IPS-20b (cell line): ENCODE measurements around the gene ATR.
"Not testable (repeated sequence)": the region's sequence is repeated elsewhere in the genome, so short reads cannot be mapped to it uniquely, and the experiment has no call there.

ENCODE experiments used
- H3K27ac ChIP-seq: one replicate; pipeline ENCODE4 v1.5.1; 2013; ENCODE audit warnings: low read length
- H3K27me3 ChIP-seq: 2 replicates; pipeline ENCODE4 v1.6.1; 2013; ENCODE audit warnings: mild to moderate bottlenecking, low read length, inconsistent platforms; ENCODE audit not compliant: insufficient read depth
- H3K36me3 ChIP-seq: 2 replicates; pipeline ENCODE4 v1.6.1; 2013; ENCODE audit warnings: low read depth, mild to moderate bottlenecking, inconsistent platforms, low read length, moderate library complexity; ENCODE audit not compliant: insufficient read depth
- H3K4me1 ChIP-seq: 2 replicates; pipeline ENCODE4 v1.6.1; 2013; ENCODE audit warnings: mild to moderate bottlenecking, control low read depth, inconsistent platforms, low read length, moderate library complexity; ENCODE audit not compliant: insufficient read depth
- H3K4me3 ChIP-seq: 2 replicates; pipeline ENCODE4 v1.5.1; 2013; ENCODE audit warnings: mild to moderate bottlenecking, low read length, inconsistent platforms
- H3K9ac ChIP-seq: 2 replicates; pipeline ENCODE4 v1.6.1; 2013; ENCODE audit warnings: low read depth, mild to moderate bottlenecking, inconsistent platforms, low read length, moderate library complexity
- H3K9me3 ChIP-seq: 2 replicates; pipeline ENCODE4 v1.6.1; 2013; ENCODE audit warnings: mild to moderate bottlenecking, low read depth, low read length, inconsistent platforms; ENCODE audit not compliant: insufficient read depth

ATR gene

GRCh38 chr3:142592268-142592667 lies 13.7 kb upstream of the ATR start:
- not testable (repeated sequence) for H3K36me3 ChIP-seq, H3K4me3 ChIP-seq, H3K27me3 ChIP-seq, H3K27ac ChIP-seq, H3K9ac ChIP-seq, H3K4me1 ChIP-seq, H3K9me3 ChIP-seq

- Histone ChIP-seq H3K4me3 (no peak overlapping the region), H3K27ac (no peak overlapping the region), H3K36me3 (no peaks in the 10 kb centered on the region), H3K4me1 (no peaks in the 10 kb centered on the region), H3K9ac (no peak overlapping the region), H3K9me3 (no peaks in the 10 kb centered on the region), H3K27me3 (no peaks in the 10 kb centered on the region)
Observed at GRCh38 chr3:142588703-142589102, 10.2 kb upstream of the ATR start.

- no peaks in the 10 kb centered on the region for H3K9me3 ChIP-seq
Observed at GRCh38 chr3:142586803-142587406, 8.4 kb upstream of the ATR start.

GRCh38 chr3:142581070-142581469 lies 2.5 kb upstream of the ATR start:
- not testable (repeated sequence) for H3K27ac ChIP-seq, H3K9me3 ChIP-seq, H3K27me3 ChIP-seq, H3K4me1 ChIP-seq, H3K36me3 ChIP-seq, H3K9ac ChIP-seq, H3K4me3 ChIP-seq

More at GRCh38 chr3:142586803-142587406, 8.4 kb upstream of the ATR start:
- no peaks in the 10 kb centered on the region for H3K36me3 ChIP-seq
- no peak overlapping the region for H3K4me3 ChIP-seq
- no peaks in the 10 kb centered on the region for H3K27me3 ChIP-seq
- no peak overlapping the region for H3K9ac ChIP-seq
- H3K4me1 ChIP-seq: no peaks in the 10 kb centered on the region
- H3K27ac ChIP-seq: no peak overlapping the region

GRCh38 chr3:142580061-142580423 lies 1.5 kb upstream of the ATR start:
- no peaks in the 10 kb centered on the region for H3K27me3 ChIP-seq
- no peak overlapping the region for H3K27ac ChIP-seq
- H3K36me3 ChIP-seq: no peaks in the 10 kb centered on the region
- H3K4me3 ChIP-seq: no peak overlapping the region
- no peaks in the 10 kb centered on the region for H3K9me3 ChIP-seq
- H3K4me1 ChIP-seq: no peaks in the 10 kb centered on the region; the same call in 1 of the 2 replicates
- no peak overlapping the region for H3K9ac ChIP-seq

GRCh38 chr3:142577696-142578328 lies 721 bp downstream of the ATR start:
- H3K27me3 ChIP-seq: no peaks in the 10 kb centered on the region
- H3K4me1 ChIP-seq: no peaks in the 10 kb centered on the region; the same call in 1 of the 2 replicates
- no peaks in the 10 kb centered on the region for H3K36me3 ChIP-seq
- H3K9ac ChIP-seq: peak overlapping the region; percentile 96
- no peaks in the 10 kb centered on the region for H3K9me3 ChIP-seq
- H3K4me3 ChIP-seq: peak overlapping the region; percentile 79
- peak overlapping the region; percentile 99 for H3K27ac ChIP-seq

- Histone ChIP-seq H3K9me3 (no peaks in the 10 kb centered on the region), H3K27me3 (no peaks in the 10 kb centered on the region), H3K27ac (no peak overlapping the region), H3K36me3 (no peaks in the 10 kb centered on the region), H3K4me3 (peak overlapping the region; percentile 79; the same call in 1 of the 2 replicates), H3K9ac (peak overlapping the region; percentile 96; the same call in 1 of the 2 replicates), H3K4me1 (no peaks in the 10 kb centered on the region; the same call in 1 of the 2 replicates)
Observed at GRCh38 chr3:142576792-142577191, 1.7 kb downstream of the ATR start.

- H3K27ac ChIP-seq: no peak overlapping the region
- 0 out of 2 replicates have a peak overlapping the region, but pooled peaks have one; percentile 19 for H3K9ac ChIP-seq
- H3K4me3 ChIP-seq: no peak overlapping the region
- H3K27me3 ChIP-seq: no peaks in the 10 kb centered on the region
- H3K4me1 ChIP-seq: no peaks in the 10 kb centered on the region; the same call in 1 of the 2 replicates
- H3K36me3 ChIP-seq: no peaks in the 10 kb centered on the region
- H3K9me3 ChIP-seq: no peaks in the 10 kb centered on the region
Observed at GRCh38 chr3:142574665-142575064, 3.9 kb downstream of the ATR start.

- not testable (repeated sequence) for H3K27ac ChIP-seq, H3K9ac ChIP-seq, H3K9me3 ChIP-seq, H3K36me3 ChIP-seq, H3K4me3 ChIP-seq, H3K4me1 ChIP-seq, H3K27me3 ChIP-seq
Observed at GRCh38 chr3:142574223-142574622, 4.3 kb downstream of the ATR start.

GRCh38 chr3:142569422-142569821 lies 9.1 kb downstream of the ATR start:
- H3K9ac ChIP-seq, H3K4me1 ChIP-seq, H3K9me3 ChIP-seq, H3K4me3 ChIP-seq, H3K27me3 ChIP-seq, H3K27ac ChIP-seq: not testable (repeated sequence)
- peaks cover 15% of the 10 kb centered on the region; the same call in 1 of the 2 replicates for H3K36me3 ChIP-seq

- Histone ChIP-seq H3K27ac (no peak overlapping the region), H3K4me1 (no peaks in the 10 kb centered on the region), H3K36me3 (peaks cover 24% of the 10 kb centered on the region; the same call in 1 of the 2 replicates), H3K27me3 (no peaks in the 10 kb centered on the region), H3K4me3 (no peak overlapping the region), H3K9me3 (no peaks in the 10 kb centered on the region), H3K9ac (no peak overlapping the region)
Observed at GRCh38 chr3:142568393-142569017, 10.0 kb downstream of the ATR start.

- H3K4me3 ChIP-seq: no peak overlapping the region
- no peaks in the 10 kb centered on the region for H3K9me3 ChIP-seq
- no peak overlapping the region for H3K27ac ChIP-seq
- peaks cover 29% of the 10 kb centered on the region; the same call in 1 of the 2 replicates for H3K36me3 ChIP-seq
- no peak overlapping the region for H3K9ac ChIP-seq
- H3K27me3 ChIP-seq: no peaks in the 10 kb centered on the region
- H3K4me1 ChIP-seq: no peaks in the 10 kb centered on the region
Observed at GRCh38 chr3:142566096-142566495, 12.4 kb downstream of the ATR start.
